Activated naive CD8-positive, alpha-beta T cell treated with anti-CD3 and anti-CD28 coated beads for 36 hours (primary cell): ENCODE data around the gene ILKAP. TPM values are rescaled to one million over a fixed set of nuclear protein-coding genes. Genes with fewer than 3 reads are reported as not detected.
A peak's percentile ranks its signal among the peaks of the same experiment; 100 is the strongest.

Experiments used
- DNase-seq: peaks from one replicate; pipeline ENCODE4 v3.0.0; 2021
- H3K27ac Mint-ChIP-seq: one replicate; pipeline ENCODE4 v1.8.0; 2022; ENCODE audit warnings: mild to moderate bottlenecking, moderate library complexity, mixed read lengths
- H3K27me3 Mint-ChIP-seq: one replicate; pipeline ENCODE4 v1.8.0; 2022; ENCODE audit warnings: mild to moderate bottlenecking, mixed read lengths
- H3K36me3 Mint-ChIP-seq: one replicate; pipeline ENCODE4 v1.8.0; 2021; ENCODE audit warnings: mild to moderate bottlenecking, mixed read lengths
- H3K4me1 Mint-ChIP-seq: one replicate; pipeline ENCODE4 v1.8.0; 2021; ENCODE audit warnings: mixed read lengths
- H3K4me3 Mint-ChIP-seq: one replicate; pipeline ENCODE4 v1.8.0; 2022; ENCODE audit warnings: mild to moderate bottlenecking, moderate library complexity, mixed read lengths
- H3K9me3 Mint-ChIP-seq: one replicate; pipeline ENCODE4 v1.8.0; 2022; ENCODE audit warnings: mixed read lengths
- total RNA-seq, 2 experiments: library from RNA; stranded (reverse); gene quantifications; one replicate each; pipeline ENCODE4 v1.2.3, GENCODE V29; 2021

The ILKAP gene
- total RNA-seq, 2 experiments from 2014 or later, result 52.9 to 54.7 TPM

GRCh38 chr2:238167344-238167715, 36.2 kb downstream of the ILKAP start:
- Mint-ChIP-seq H3K4me1 (peaks cover 2% of the 10 kb centered on the region), H3K36me3 (peaks cover 10% of the 10 kb centered on the region), H3K9me3 (no peaks in the 10 kb centered on the region), H3K27ac (no peak overlapping the region), H3K27me3 (peaks cover 20% of the 10 kb centered on the region), H3K4me3 (no peak overlapping the region)
- no peak for DNase-seq

- Mint-ChIP-seq H3K4me1 (peaks cover 2% of the 10 kb centered on the region), H3K27me3 (peaks cover 20% of the 10 kb centered on the region), H3K36me3 (peaks cover 6% of the 10 kb centered on the region), H3K4me3 (no peak overlapping the region), H3K27ac (no peak overlapping the region), H3K9me3 (no peaks in the 10 kb centered on the region)
- no peak for DNase-seq
Measured at GRCh38 chr2:238166391-238167343, 36.8 kb downstream of the ILKAP start.

GRCh38 chr2:238165288-238165921, 38.1 kb downstream of the ILKAP start:
- H3K36me3 Mint-ChIP-seq, result peaks cover 4% of the 10 kb centered on the region
- H3K9me3 Mint-ChIP-seq, result no peaks in the 10 kb centered on the region
- no peak overlapping the region for H3K27ac Mint-ChIP-seq
- peaks cover 4% of the 10 kb centered on the region for H3K4me1 Mint-ChIP-seq
- peaks cover 31% of the 10 kb centered on the region for H3K27me3 Mint-ChIP-seq
- no peak for DNase-seq
- H3K4me3 Mint-ChIP-seq, result no peak overlapping the region

- Mint-ChIP-seq H3K27me3 (peaks cover 34% of the 10 kb centered on the region), H3K9me3 (no peaks in the 10 kb centered on the region), H3K36me3 (peaks cover under 1% of the 10 kb centered on the region), H3K4me1 (peaks cover 5% of the 10 kb centered on the region), H3K4me3 (no peak overlapping the region), H3K27ac (no peak overlapping the region)
- DNase-seq, result no peak
Measured at GRCh38 chr2:238164906-238165287, 38.6 kb downstream of the ILKAP start.

- H3K4me1 Mint-ChIP-seq, result peaks cover 12% of the 10 kb centered on the region
- no peak overlapping the region for H3K4me3 Mint-ChIP-seq
- H3K9me3 Mint-ChIP-seq, result no peaks in the 10 kb centered on the region
- H3K27me3 Mint-ChIP-seq, result peaks cover 43% of the 10 kb centered on the region
- no peak overlapping the region for H3K27ac Mint-ChIP-seq
- no peaks in the 10 kb centered on the region for H3K36me3 Mint-ChIP-seq
- DNase-seq, result no peak
Measured at GRCh38 chr2:238163481-238164198, 39.9 kb downstream of the ILKAP start.

GRCh38 chr2:238162846-238163441, 40.6 kb downstream of the ILKAP start:
- Mint-ChIP-seq H3K27ac (no peak overlapping the region), H3K27me3 (peaks cover 43% of the 10 kb centered on the region), H3K4me3 (no peak overlapping the region), H3K36me3 (no peaks in the 10 kb centered on the region), H3K9me3 (no peaks in the 10 kb centered on the region), H3K4me1 (peaks cover 10% of the 10 kb centered on the region)
- DNase-seq, result no peak

GRCh38 chr2:238162251-238162845, 41.1 kb downstream of the ILKAP start:
- no peak overlapping the region for H3K27ac Mint-ChIP-seq
- DNase-seq, result no peak
- no peak overlapping the region for H3K4me3 Mint-ChIP-seq
- H3K4me1 Mint-ChIP-seq, result peaks cover 10% of the 10 kb centered on the region
- no peaks in the 10 kb centered on the region for H3K9me3 Mint-ChIP-seq
- peaks cover 43% of the 10 kb centered on the region for H3K27me3 Mint-ChIP-seq
- H3K36me3 Mint-ChIP-seq, result no peaks in the 10 kb centered on the region

GRCh38 chr2:238161291-238162051, 42.0 kb downstream of the ILKAP start:
- DNase-seq, result no peak
- no peak overlapping the region for H3K27ac Mint-ChIP-seq
- H3K4me3 Mint-ChIP-seq, result no peak overlapping the region
- H3K36me3 Mint-ChIP-seq, result no peaks in the 10 kb centered on the region
- no peaks in the 10 kb centered on the region for H3K9me3 Mint-ChIP-seq
- H3K27me3 Mint-ChIP-seq, result peaks cover 43% of the 10 kb centered on the region
- peaks cover 10% of the 10 kb centered on the region for H3K4me1 Mint-ChIP-seq

GRCh38 chr2:238160206-238161129, 43.0 kb downstream of the ILKAP start:
- Mint-ChIP-seq H3K36me3 (no peaks in the 10 kb centered on the region), H3K27me3 (peaks cover 42% of the 10 kb centered on the region), H3K27ac (no peak overlapping the region), H3K4me3 (no peak overlapping the region), H3K4me1 (peaks cover 10% of the 10 kb centered on the region), H3K9me3 (no peaks in the 10 kb centered on the region)
- peak; percentile 28 for DNase-seq

- Mint-ChIP-seq H3K4me3 (peak overlapping the region; percentile 69), H3K9me3 (no peaks in the 10 kb centered on the region), H3K4me1 (peaks cover 10% of the 10 kb centered on the region), H3K27ac (no peak overlapping the region), H3K36me3 (no peaks in the 10 kb centered on the region), H3K27me3 (peaks cover 34% of the 10 kb centered on the region)
- no peak for DNase-seq
Measured at GRCh38 chr2:238159661-238160205, 43.8 kb downstream of the ILKAP start.

GRCh38 chr2:238159071-238159539, 44.4 kb downstream of the ILKAP start:
- peaks cover 29% of the 10 kb centered on the region for H3K27me3 Mint-ChIP-seq
- DNase-seq, result peak; percentile 43
- peaks cover 10% of the 10 kb centered on the region for H3K4me1 Mint-ChIP-seq
- peak overlapping the region; percentile 69 for H3K4me3 Mint-ChIP-seq
- H3K27ac Mint-ChIP-seq, result no peak overlapping the region
- H3K9me3 Mint-ChIP-seq, result no peaks in the 10 kb centered on the region
- H3K36me3 Mint-ChIP-seq, result no peaks in the 10 kb centered on the region

GRCh38 chr2:238158509-238159070, 44.9 kb downstream of the ILKAP start, which contains the start of gene ERFE:
ERFE (plus strand) TSS chr2:238158970; CDS start chr2:238159008, 38 bp downstream.
- Mint-ChIP-seq H3K27me3 (peaks cover 29% of the 10 kb centered on the region), H3K4me3 (peak within 1 kb of the TSS; percentile 69), H3K27ac (no peak within 1 kb of the TSS), H3K4me1 (peaks cover 10% of the 10 kb centered on the region), H3K36me3 (no peaks in the 10 kb centered on the region), H3K9me3 (no peaks in the 10 kb centered on the region)
- peak; percentile 68 for DNase-seq
